Common myeloid progenitor, CD34-positive (primary cell): ENCODE measurements around the gene DDX52.
"Not testable (repeated sequence)": the region's sequence is repeated elsewhere in the genome, so short reads cannot be mapped to it uniquely, and the experiment has no call there.

Experiments
- CTCF ChIA-PET: fragments of 350-600 bp; sonication (Branson Sonifier 250); formaldehyde crosslinking; loops from one replicate; lab custom pipeline; 2021; ENCODE audit warnings: antibody characterized with exemption; lab: Charles Lee
- POLR2A ChIA-PET: fragments of 350-600 bp; sonication (Branson Sonifier 250); formaldehyde crosslinking; loops from one replicate; lab custom pipeline; 2021; ENCODE audit warnings: antibody characterized with exemption; lab: Charles Lee
- DNase-seq, 3 donors: peaks; one replicate each; pipeline versions ENCODE4 v3.0.0 to v3.0.0-alpha.2; 2013
- H3K27ac ChIP-seq, 2 experiments: 1 replicate in 1 of 2; 2 replicates in 1 of 2; pipeline ENCODE4 v1.7.0; 2013; ENCODE audit warnings: inconsistent platforms in 2 of 2, low read length in 2 of 2, mild to moderate bottlenecking in 2 of 2, low read depth in 1 of 2, moderate library complexity in 1 of 2; ENCODE audit not compliant: severe bottlenecking in 2 of 2, insufficient read depth in 1 of 2, poor library complexity in 1 of 2
- H3K27me3 ChIP-seq, 5 experiments: replicated peaks in 2 of 5; 1 replicate in 3 of 5; 2 replicates in 2 of 5; pipeline versions ENCODE4 v1.6.1 to v1.7.0; 2013; ENCODE audit warnings: low read length in 4 of 5, mild to moderate bottlenecking in 2 of 5, moderate library complexity in 2 of 5, inconsistent platforms in 1 of 5; ENCODE audit not compliant: insufficient read depth in 5 of 5, control insufficient read depth in 4 of 5
- H3K36me3 ChIP-seq, 4 experiments: 1 replicate in 2 of 4; 2 replicates in 2 of 4; pipeline versions ENCODE4 v1.6.1 to v1.7.0; 2013; ENCODE audit warnings: low read length in 3 of 4, control low read depth in 1 of 4, mild to moderate bottlenecking in 1 of 4; ENCODE audit not compliant: control insufficient read depth in 4 of 4, insufficient read depth in 4 of 4
- H3K4me1 ChIP-seq, 4 experiments: 1 replicate in 3 of 4; 2 replicates in 1 of 4; pipeline versions ENCODE4 v1.6.1 to v1.7.1; 2013; ENCODE audit warnings: low read length in 3 of 4, mild to moderate bottlenecking in 3 of 4, control low read depth in 1 of 4, inconsistent platforms in 1 of 4, moderate library complexity in 1 of 4; ENCODE audit not compliant: control insufficient read depth in 4 of 4, insufficient read depth in 4 of 4; ENCODE audit errors: control extremely low read depth in 1 of 4
- H3K4me3 ChIP-seq, 7 experiments: 1 replicate in 4 of 7; 2 replicates in 3 of 7; pipeline versions ENCODE4 v1.5.1 to v1.7.0; 2013; ENCODE audit warnings: mild to moderate bottlenecking in 7 of 7, low read length in 6 of 7, moderate library complexity in 6 of 7, inconsistent platforms in 2 of 7, low read depth in 2 of 7, control low read depth in 1 of 7; ENCODE audit not compliant: insufficient read depth in 4 of 7, control insufficient read depth in 1 of 7; ENCODE audit errors: extremely low read depth in 1 of 7
- H3K9me3 ChIP-seq, 5 experiments: 1 replicate in 4 of 5; 2 replicates in 1 of 5; pipeline versions ENCODE4 v1.6.1 to v1.7.1; 2013; ENCODE audit warnings: low read length in 4 of 5, mild to moderate bottlenecking in 2 of 5, inconsistent platforms in 1 of 5, low read depth in 1 of 5, moderate library complexity in 1 of 5; ENCODE audit not compliant: control insufficient read depth in 4 of 5, insufficient read depth in 2 of 5; ENCODE audit errors: control extremely low read depth in 1 of 5
- WGBS: methylation state at CpG from one replicate; pipeline ENCODE4 v1.1.5; 2013; ENCODE audit not compliant: insufficient coverage; 5-methylcytosine and 5-hydroxymethylcytosine counted together

The DDX52 gene

GRCh38 chr17:37637956-37638355 is 5.3 kb downstream of the DDX52 start:
- POLR2A ChIA-PET: no interaction called here
- Histone ChIP-seq H3K27ac (no peak overlapping the region), H3K36me3 (peaks cover 9 to 46% (median 17%) of the 10 kb centered on the region in 4 experiments), H3K9me3 (no peaks in the 10 kb centered on the region), H3K4me3 (no peak overlapping the region), H3K4me1 (peaks cover 2 to 17% (median 12%) of the 10 kb centered on the region in 4 experiments), H3K27me3 (no peaks in the 10 kb centered on the region)
- CTCF ChIA-PET: interaction anchor here (1.2 kb wide), 1 partner anchor 154 kb away, joined by 4 read pairs; no protein-coding TSS in a partner anchor
- DNase-seq: no peak

GRCh38 chr17:37616430-37616829 is 26.8 kb downstream of the DDX52 start:
- H3K4me3 ChIP-seq, H3K9me3 ChIP-seq, H3K27me3 ChIP-seq, H3K4me1 ChIP-seq, POLR2A ChIA-PET, DNase-seq, H3K27ac ChIP-seq, CTCF ChIA-PET: not testable (repeated sequence)
- WGBS: 100% methylated on average over 2 of the region's 6 CpGs
- peaks cover 25 to 78% (median 57%) of the 10 kb centered on the region in 4 experiments for H3K36me3 ChIP-seq

GRCh38 chr17:37614823-37615222 is 28.4 kb downstream of the DDX52 start:
- H3K4me3 ChIP-seq: no peak overlapping the region
- no peak overlapping the region for H3K27ac ChIP-seq
- H3K36me3 ChIP-seq: peaks cover 16 to 62% (median 43%) of the 10 kb centered on the region in 4 experiments
- DNase-seq: no peak
- no peaks in the 10 kb centered on the region for H3K9me3 ChIP-seq
- no peaks in the 10 kb centered on the region for H3K27me3 ChIP-seq
- 92% methylated on average over 1 of the region's 2 CpGs for WGBS
- POLR2A ChIA-PET: no interaction called here
- H3K4me1 ChIP-seq: peaks cover under 1 to 4% (median 3%) of the 10 kb centered on the region in 4 experiments
- CTCF ChIA-PET: interaction anchor here (0.6 kb wide), 1 partner anchor 11 kb away, joined by 3 read pairs; no protein-coding TSS in a partner anchor

GRCh38 chr17:37614391-37614790 is 28.9 kb downstream of the DDX52 start:
- Histone ChIP-seq H3K36me3 (peaks cover 14 to 57% (median 40%) of the 10 kb centered on the region in 4 experiments), H3K27ac (no peak overlapping the region)
- DNase-seq: no peak

GRCh38 chr17:37610971-37611370 is 32.3 kb downstream of the DDX52 start:
- Histone ChIP-seq H3K9me3 (no peaks in the 10 kb centered on the region), H3K4me1 (peaks cover 17 to 33% (median 26%) of the 10 kb centered on the region in 4 experiments), H3K27me3 (no peaks in the 10 kb centered on the region), H3K36me3 (peaks cover 9 to 32% (median 20%) of the 10 kb centered on the region in 4 experiments), H3K27ac (no peak overlapping the region), H3K4me3 (no peak overlapping the region)
- ChIA-PET CTCF (interaction anchor here (1.2 to 2.1 kb wide), 4 partner anchors 11 to 85 kb away, joined by 3 to 6 read pairs (median 4); no protein-coding TSS in a partner anchor), POLR2A (no interaction called here)
- no peak for DNase-seq
- 100% methylated on average over 1 of the region's 1 CpG for WGBS

More at GRCh38 chr17:37614391-37614790, 28.9 kb downstream of the DDX52 start:
- no peak overlapping the region for H3K4me3 ChIP-seq
- ChIA-PET CTCF (no interaction called here), POLR2A (no interaction called here)
- WGBS: 100% methylated on average over 2 of the region's 5 CpGs
- no peaks in the 10 kb centered on the region for H3K27me3 ChIP-seq
- no peaks in the 10 kb centered on the region for H3K9me3 ChIP-seq
- H3K4me1 ChIP-seq: peaks cover 3 to 8% (median 7%) of the 10 kb centered on the region in 4 experiments

GRCh38 chr17:37610041-37610420 is 33.2 kb downstream of the DDX52 start:
- H3K9me3 ChIP-seq, DNase-seq, H3K27me3 ChIP-seq: not testable (repeated sequence)
- ChIA-PET CTCF (interaction anchor here (0.6 to 2.1 kb wide), 8 partner anchors 9 to 108 kb away, joined by 3 to 11 read pairs (median 3); no protein-coding TSS in a partner anchor), POLR2A (interaction anchor here (0.6 to 1.8 kb wide), 5 partner anchors 10 to 227 kb away, joined by 3 to 7 read pairs (median 3); no protein-coding TSS in a partner anchor)
- Histone ChIP-seq H3K4me3 (peak overlapping the region in 6 of 7 experiments; percentile 27 to 89 (median 74)), H3K4me1 (peaks cover 21 to 39% (median 32%) of the 10 kb centered on the region in 4 experiments), H3K27ac (peak overlapping the region in 1 of 2 experiments; percentile 43), H3K36me3 (peaks cover 6 to 26% (median 16%) of the 10 kb centered on the region in 4 experiments)
- 100% methylated on average over 2 of the region's 5 CpGs for WGBS
